Vagina (tissue), 2 donors: ENCODE results near the gene SUGCT.

Experiments
- CTCF ChIP-seq, 3 experiments: fragments of 450-650 bp in 2 of 3; fragments of 200-600 bp in 1 of 3; sonication (generic) in 1 of 3; IDR thresholded peaks; one replicate each; pipeline ENCODE4 v1.5.1; 2017 to 2019; ENCODE audit warnings: antibody characterized with exemption in 3 of 3, mild to moderate bottlenecking in 2 of 3, moderate library complexity in 2 of 3
- POLR2A ChIP-seq, 2 donors: fragments of 450-650 bp; IDR thresholded peaks; one replicate each; pipeline ENCODE4 v1.6.1; 2017; ENCODE audit warnings: antibody characterized with exemption in 2 of 2, mild to moderate bottlenecking in 2 of 2, moderate library complexity in 2 of 2
- POLR2AphosphoS5 ChIP-seq, 2 donors: sonication (generic); formaldehyde crosslinking; IDR thresholded peaks; one replicate each; pipeline ENCODE4 v1.9.0; 2017; ENCODE audit warnings: antibody characterized with exemption in 2 of 2, mild to moderate bottlenecking in 2 of 2, low read depth in 1 of 2; ENCODE audit not compliant: insufficient read depth in 1 of 2

GRCh38 chr7:40419806-40420205 is 285.0 kb downstream of the SUGCT start:
- TF ChIP-seq CTCF (IDR thresholded peaks at IDR 0.05) (no peak), POLR2A (IDR thresholded peaks at IDR 0.05) (no peak), POLR2AphosphoS5 (IDR thresholded peaks at IDR 0.05; ENCODE audit: insufficient read depth in 1 of 2, low read depth in 1 of 2) (no peak)
